ENCODE results near the gene PPP1R15A. TPM values are rescaled to one million over a fixed set of nuclear protein-coding genes. Genes with fewer than 3 reads are reported as not detected.
"Not testable (repeated sequence)": the region's sequence is repeated elsewhere in the genome, so short reads cannot be mapped to it uniquely, and the experiment has no call there.

The PPP1R15A gene
- total RNA-seq, 3 donors from 2014 or later: 31.8 to 47.7 (median 44.6) TPM

- H3K9me3 ChIP-seq: no peaks in the 10 kb centered on the region
- no peak for TF ChIP-seq CTCF (IDR thresholded peaks at IDR 0.05)
- intact Hi-C loops (cut with DNase I, micrococcal nuclease): loop anchor here in 1 of 2 donors (10.0 kb wide), 1 partner anchor 91 kb away; the partner anchor contains the start of gene FTL
- no peaks in the 10 kb centered on the region for H3K36me3 ChIP-seq (ENCODE audit: low read depth)
- DNase-seq (peak in 1 of 3 donors; percentile 34), ATAC-seq (no peak)
- H3K4me3 ChIP-seq: peak overlapping the region; percentile 87
- peaks cover 37% of the 10 kb centered on the region for H3K4me1 ChIP-seq (ENCODE audit: low read depth)
Observed at GRCh38 chr19:48873476-48874302, 1.5 kb downstream of the PPP1R15A start.

GRCh38 chr19:48874303-48875135 is 2.3 kb downstream of the PPP1R15A start:
- Histone ChIP-seq H3K4me1 (ENCODE audit: low read depth) (peaks cover 37% of the 10 kb centered on the region), H3K36me3 (ENCODE audit: low read depth) (no peaks in the 10 kb centered on the region), H3K4me3 (peak overlapping the region; percentile 5), H3K9me3 (no peaks in the 10 kb centered on the region)
- intact Hi-C loops (cut with DNase I, micrococcal nuclease): loop anchor here in 1 of 2 donors (10.0 kb wide), 1 partner anchor 90 kb away; the partner anchor contains the start of gene FTL
- DNase-seq (peak; percentile 47 to 65 (median 64)), ATAC-seq (no peak)
- no peak for TF ChIP-seq CTCF (IDR thresholded peaks at IDR 0.05)

GRCh38 chr19:48876043-48876981 is 4.1 kb downstream of the PPP1R15A start:
- H3K4me1 ChIP-seq (ENCODE audit: low read depth): peaks cover 37% of the 10 kb centered on the region
- H3K36me3 ChIP-seq (ENCODE audit: low read depth); H3K9me3 ChIP-seq; H3K4me3 ChIP-seq; ATAC-seq: not testable (repeated sequence)
- peak in 1 of 3 donors; percentile 44 for DNase-seq
- intact Hi-C loops (cut with DNase I, micrococcal nuclease): loop anchor here in 1 of 2 donors (10.0 kb wide), 1 partner anchor 88 kb away; the partner anchor contains the start of gene FTL

- intact Hi-C loops (cut with DNase I, micrococcal nuclease): loop anchor here in 1 of 2 donors (10.0 kb wide), 1 partner anchor 87 kb away; the partner anchor contains the start of gene FTL
- no peak for ATAC-seq
- TF ChIP-seq CTCF (IDR thresholded peaks at IDR 0.05): no peak
- Histone ChIP-seq H3K36me3 (ENCODE audit: low read depth) (no peaks in the 10 kb centered on the region), H3K9me3 (no peaks in the 10 kb centered on the region), H3K4me1 (ENCODE audit: low read depth) (peaks cover 35% of the 10 kb centered on the region), H3K4me3 (no peak overlapping the region)
- DNase-seq: no peak
Observed at GRCh38 chr19:48877855-48878195, 5.6 kb downstream of the PPP1R15A start.

GRCh38 chr19:48878196-48879024 is 6.2 kb downstream of the PPP1R15A start:
- intact Hi-C loops (cut with DNase I, micrococcal nuclease): loop anchor here in 1 of 2 donors (10.0 kb wide), 1 partner anchor 86 kb away; the partner anchor contains the start of gene FTL
- no peak for TF ChIP-seq CTCF (IDR thresholded peaks at IDR 0.05)
- no peak for DNase-seq
- Histone ChIP-seq H3K36me3 (ENCODE audit: low read depth) (no peaks in the 10 kb centered on the region), H3K4me1 (ENCODE audit: low read depth) (peaks cover 29% of the 10 kb centered on the region), H3K4me3 (no peak overlapping the region), H3K9me3 (no peaks in the 10 kb centered on the region)
- ATAC-seq: no peak
